Measurements from ENCODE around the gene LUC7L.

Gene LUC7L

DNA sequence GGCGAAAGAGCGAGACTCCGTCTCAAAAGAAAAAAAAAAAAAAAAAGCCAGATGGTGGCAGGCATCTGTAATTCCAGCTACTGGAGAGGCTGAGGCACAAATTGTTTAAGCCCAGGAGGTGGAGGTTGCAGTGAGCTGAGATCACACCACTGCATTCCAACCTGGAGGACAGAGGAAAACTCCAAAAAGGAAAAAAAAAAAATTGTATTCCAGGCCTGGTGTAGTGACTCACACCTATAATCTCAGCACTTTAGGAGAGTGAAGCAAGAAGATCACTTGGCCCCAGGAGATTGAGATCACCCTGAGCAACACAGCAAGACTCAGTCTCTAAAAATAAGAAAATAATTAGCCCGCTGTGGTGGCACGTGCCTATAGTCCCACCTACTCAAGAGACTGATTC is 28.9 kb downstream of the LUC7L start:
- DNase-seq (ENCODE audit: low read depth): no peak
- no peak overlapping the region for H3K4me3 ChIP-seq (ENCODE audit: low read depth, low read length)
- TF ChIP-seq, protein P1, sequence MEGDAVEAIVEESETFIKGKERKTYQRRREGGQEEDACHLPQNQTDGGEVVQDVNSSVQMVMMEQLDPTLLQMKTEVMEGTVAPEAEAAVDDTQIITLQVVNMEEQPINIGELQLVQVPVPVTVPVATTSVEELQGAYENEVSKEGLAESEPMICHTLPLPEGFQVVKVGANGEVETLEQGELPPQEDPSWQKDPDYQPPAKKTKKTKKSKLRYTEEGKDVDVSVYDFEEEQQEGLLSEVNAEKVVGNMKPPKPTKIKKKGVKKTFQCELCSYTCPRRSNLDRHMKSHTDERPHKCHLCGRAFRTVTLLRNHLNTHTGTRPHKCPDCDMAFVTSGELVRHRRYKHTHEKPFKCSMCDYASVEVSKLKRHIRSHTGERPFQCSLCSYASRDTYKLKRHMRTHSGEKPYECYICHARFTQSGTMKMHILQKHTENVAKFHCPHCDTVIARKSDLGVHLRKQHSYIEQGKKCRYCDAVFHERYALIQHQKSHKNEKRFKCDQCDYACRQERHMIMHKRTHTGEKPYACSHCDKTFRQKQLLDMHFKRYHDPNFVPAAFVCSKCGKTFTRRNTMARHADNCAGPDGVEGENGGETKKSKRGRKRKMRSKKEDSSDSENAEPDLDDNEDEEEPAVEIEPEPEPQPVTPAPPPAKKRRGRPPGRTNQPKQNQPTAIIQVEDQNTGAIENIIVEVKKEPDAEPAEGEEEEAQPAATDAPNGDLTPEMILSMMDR (IDR thresholded peaks at IDR 0.05; ENCODE audit: low read depth, low read length, missing control alignments): no peak

DNA sequence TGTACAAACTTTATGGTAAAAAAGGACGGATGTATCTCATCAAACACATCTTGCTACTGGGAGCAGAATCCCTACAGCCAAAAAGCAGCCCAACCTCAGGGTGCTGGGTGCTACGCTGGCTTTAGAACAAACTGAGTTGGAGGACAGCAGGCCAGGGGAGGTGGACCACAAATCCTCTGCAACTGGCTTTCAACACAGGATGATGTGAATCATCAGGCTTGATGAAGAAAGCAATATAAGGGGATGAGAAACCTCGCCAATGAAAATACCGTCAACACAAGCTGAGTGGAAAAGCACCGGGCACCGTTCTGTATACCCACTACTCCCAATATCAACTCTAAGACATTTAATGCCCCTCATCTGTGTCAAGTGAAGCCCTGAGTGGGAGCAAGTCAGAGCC is 34.7 kb downstream of the LUC7L start:
- no peak for DNase-seq (ENCODE audit: low read depth)
- H3K4me3 ChIP-seq (ENCODE audit: low read depth, low read length): no peak overlapping the region
- TF ChIP-seq, protein P1 (IDR thresholded peaks at IDR 0.05; ENCODE audit: low read depth, low read length, missing control alignments): no peak

DNA sequence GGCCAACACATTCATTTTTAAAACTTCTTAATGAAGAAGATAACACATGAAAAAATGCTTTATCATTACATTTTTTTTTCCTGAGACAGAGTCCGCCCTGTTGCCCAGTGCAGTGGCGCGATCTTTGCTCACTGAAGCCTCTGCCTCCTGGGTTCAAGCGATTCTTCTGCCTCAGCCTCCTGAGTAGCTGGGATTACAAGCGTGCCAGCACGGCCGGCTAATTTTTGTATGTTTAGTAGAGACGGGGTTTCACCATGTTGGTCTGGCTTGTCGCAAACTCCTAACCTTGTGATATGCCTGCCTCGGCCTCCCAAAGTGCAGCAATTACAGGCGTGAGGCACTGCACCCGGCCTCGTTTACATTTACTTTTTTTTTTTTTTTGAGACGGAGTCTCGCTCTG is 35.8 kb downstream of the LUC7L start:
- no peak for DNase-seq (ENCODE audit: low read depth)
- no peak overlapping the region for H3K4me3 ChIP-seq (ENCODE audit: low read depth, low read length)
- TF ChIP-seq, protein P1 (IDR thresholded peaks at IDR 0.05; ENCODE audit: low read depth, low read length, missing control alignments): no peak

DNA sequence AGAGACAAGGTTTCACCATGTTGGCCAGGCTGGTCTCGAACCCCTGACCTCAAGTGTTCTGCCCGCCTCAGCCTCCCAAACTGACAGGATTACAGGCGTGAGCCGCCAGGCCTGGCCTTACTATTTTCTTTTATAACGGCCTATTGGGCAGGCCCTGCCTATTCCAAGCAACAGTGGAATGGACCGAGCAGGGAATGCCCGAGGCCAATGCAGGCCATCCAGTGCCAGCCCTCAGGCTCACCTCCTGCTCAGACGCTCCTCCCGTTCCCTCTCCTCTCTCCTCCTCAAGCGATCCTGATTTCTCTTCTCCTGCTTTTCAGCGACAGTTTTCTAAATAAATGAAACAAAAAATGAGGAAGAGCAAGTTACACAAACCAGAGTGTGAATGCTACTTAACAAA is 36.6 kb downstream of the LUC7L start:
- no peak for DNase-seq (ENCODE audit: low read depth)
- TF ChIP-seq, protein P1 (IDR thresholded peaks at IDR 0.05; ENCODE audit: low read depth, low read length, missing control alignments): no peak
- H3K4me3 ChIP-seq (ENCODE audit: low read depth, low read length): no peak overlapping the region

DNA sequence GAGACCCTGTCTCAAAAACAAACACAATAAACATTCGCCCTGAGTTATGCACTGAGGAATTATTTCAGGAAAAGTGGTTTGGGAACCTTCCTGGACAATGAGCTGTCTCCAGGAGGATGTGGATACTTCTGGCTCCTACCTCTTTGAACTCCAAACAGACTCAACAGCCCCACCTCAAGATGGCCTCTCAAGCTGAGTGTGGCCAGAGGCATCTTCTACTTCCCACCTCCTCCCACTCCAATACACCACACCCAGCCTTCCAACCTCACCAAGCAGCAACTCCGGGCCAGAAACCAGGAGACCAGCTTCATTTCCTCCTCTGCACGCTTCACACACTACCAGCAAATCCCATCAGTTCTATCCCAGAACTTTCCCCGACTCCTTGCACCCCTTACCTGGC is 37.4 kb downstream of the LUC7L start:
- DNase-seq (ENCODE audit: low read depth): no peak
- no peak overlapping the region for H3K4me3 ChIP-seq (ENCODE audit: low read depth, low read length)
- TF ChIP-seq, protein P1 (IDR thresholded peaks at IDR 0.05; ENCODE audit: low read depth, low read length, missing control alignments): no peak

DNA sequence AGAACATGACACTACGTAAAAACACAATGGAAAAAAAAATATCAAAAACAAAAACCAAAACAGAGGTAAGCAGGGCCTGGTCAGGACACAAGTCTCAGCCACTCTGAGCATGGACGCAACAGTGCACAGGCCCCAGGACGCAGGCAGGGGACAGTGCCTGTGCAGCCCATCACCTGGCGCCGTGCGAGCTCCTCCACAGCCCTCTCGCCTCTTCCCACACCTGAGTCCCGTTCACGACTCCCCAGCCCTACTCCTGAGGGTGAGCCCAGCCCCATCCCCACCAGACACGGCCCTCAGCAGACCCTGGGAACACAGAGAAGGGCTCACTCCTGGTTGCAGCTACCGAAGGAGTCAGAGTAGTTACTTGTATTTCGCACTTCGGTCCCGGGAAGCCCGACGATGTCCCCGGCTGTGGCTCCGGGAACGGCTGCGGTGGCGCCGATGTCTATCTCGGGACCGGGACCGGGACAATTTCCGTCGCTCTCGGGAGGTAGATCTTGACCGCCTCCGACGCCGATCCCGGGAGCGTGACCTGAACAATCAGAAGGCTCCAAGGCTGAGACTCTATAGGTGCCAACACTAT is 39.6 kb downstream of the LUC7L start:
- no peak for DNase-seq (ENCODE audit: low read depth)
- H3K4me3 ChIP-seq (ENCODE audit: low read depth, low read length): no peak overlapping the region
- TF ChIP-seq, protein P1 (IDR thresholded peaks at IDR 0.05; ENCODE audit: low read depth, low read length, missing control alignments): no peak

DNA sequence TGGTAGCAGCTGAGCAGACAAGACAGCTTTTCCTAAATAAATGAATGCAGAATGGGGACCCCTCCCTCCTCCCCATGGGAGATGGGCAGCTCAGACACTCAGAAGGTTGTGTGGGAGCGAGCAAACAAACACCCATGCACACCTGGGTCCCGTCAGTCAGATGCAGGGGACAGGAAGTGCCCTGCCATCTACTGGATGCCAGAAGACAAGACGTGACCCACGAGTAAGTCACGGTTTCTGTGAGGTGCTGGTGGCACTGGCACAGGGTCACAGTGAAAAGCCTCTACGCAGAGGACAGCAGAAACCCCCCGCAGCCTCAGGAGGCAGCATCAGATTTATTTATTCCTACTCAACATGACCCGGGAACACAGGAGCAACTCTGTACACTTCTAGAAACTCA is 40.6 kb downstream of the LUC7L start:
- TF ChIP-seq, protein P1 (IDR thresholded peaks at IDR 0.05; ENCODE audit: low read depth, low read length, missing control alignments): peak; percentile 39
- H3K4me3 ChIP-seq (ENCODE audit: low read depth, low read length): no peak overlapping the region
- DNase-seq (ENCODE audit: low read depth): no peak
